ENCODE data around the gene FAM53A. TPM values are rescaled to one million over a fixed set of nuclear protein-coding genes. Genes with fewer than 3 reads are reported as not detected.

FAM53A gene
- total and polyA plus RNA-seq, 7 donors, result 0.71 to 1.9 (median 1.3) TPM

DNA sequence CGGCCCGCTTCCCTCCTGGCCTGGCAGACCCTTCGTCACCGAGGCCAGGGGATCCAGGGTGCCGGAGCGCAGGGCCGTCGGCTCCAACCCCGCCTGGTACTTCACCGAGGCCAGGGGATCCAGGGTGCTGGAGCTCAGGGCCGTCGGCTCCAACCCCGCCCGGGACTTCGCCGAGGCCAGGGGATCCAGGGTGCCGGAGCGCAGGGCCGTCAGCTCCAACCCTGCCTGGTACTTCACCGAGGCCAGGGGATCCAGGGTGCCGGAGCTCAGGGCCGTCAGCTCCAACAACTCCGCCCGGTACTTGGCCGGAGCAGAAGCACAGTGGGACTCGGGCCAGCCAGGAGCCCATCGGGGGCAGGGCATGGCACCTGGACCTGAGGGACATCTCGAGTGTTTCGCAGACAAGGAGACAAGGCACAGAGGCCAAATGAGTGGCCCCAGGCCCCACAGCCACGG, 85.1 kb downstream of the FAM53A start:
- H3K27ac ChIP-seq, result no peak overlapping the region
- H3K4me3 ChIP-seq, result no peak overlapping the region
- WGBS, 3 donors, result 81 to 83% (median 82%) methylated on average over 30 of the region's 30 CpGs
- H3K36me3 ChIP-seq (ENCODE audit: insufficient read depth in 1 of 2, low read depth in 1 of 2), result no peaks in the 10 kb centered on the region
- H3K27me3 ChIP-seq (ENCODE audit: insufficient read depth in 3 of 3, low read length in 2 of 3), result peaks cover 0 to 57% (median 23%) of the 10 kb centered on the region in 3 donors
- intact Hi-C loops (cut with DNase I), result no loop called here
- no peaks in the 10 kb centered on the region for H3K9me3 ChIP-seq
- ATAC-seq (no peak), DNase-seq (peak in 1 of 2 donors; percentile 38)
- no peaks in the 10 kb centered on the region for H3K4me1 ChIP-seq
- TF ChIP-seq, protein P1, sequence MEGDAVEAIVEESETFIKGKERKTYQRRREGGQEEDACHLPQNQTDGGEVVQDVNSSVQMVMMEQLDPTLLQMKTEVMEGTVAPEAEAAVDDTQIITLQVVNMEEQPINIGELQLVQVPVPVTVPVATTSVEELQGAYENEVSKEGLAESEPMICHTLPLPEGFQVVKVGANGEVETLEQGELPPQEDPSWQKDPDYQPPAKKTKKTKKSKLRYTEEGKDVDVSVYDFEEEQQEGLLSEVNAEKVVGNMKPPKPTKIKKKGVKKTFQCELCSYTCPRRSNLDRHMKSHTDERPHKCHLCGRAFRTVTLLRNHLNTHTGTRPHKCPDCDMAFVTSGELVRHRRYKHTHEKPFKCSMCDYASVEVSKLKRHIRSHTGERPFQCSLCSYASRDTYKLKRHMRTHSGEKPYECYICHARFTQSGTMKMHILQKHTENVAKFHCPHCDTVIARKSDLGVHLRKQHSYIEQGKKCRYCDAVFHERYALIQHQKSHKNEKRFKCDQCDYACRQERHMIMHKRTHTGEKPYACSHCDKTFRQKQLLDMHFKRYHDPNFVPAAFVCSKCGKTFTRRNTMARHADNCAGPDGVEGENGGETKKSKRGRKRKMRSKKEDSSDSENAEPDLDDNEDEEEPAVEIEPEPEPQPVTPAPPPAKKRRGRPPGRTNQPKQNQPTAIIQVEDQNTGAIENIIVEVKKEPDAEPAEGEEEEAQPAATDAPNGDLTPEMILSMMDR (IDR thresholded peaks at IDR 0.05), result no peak

DNA sequence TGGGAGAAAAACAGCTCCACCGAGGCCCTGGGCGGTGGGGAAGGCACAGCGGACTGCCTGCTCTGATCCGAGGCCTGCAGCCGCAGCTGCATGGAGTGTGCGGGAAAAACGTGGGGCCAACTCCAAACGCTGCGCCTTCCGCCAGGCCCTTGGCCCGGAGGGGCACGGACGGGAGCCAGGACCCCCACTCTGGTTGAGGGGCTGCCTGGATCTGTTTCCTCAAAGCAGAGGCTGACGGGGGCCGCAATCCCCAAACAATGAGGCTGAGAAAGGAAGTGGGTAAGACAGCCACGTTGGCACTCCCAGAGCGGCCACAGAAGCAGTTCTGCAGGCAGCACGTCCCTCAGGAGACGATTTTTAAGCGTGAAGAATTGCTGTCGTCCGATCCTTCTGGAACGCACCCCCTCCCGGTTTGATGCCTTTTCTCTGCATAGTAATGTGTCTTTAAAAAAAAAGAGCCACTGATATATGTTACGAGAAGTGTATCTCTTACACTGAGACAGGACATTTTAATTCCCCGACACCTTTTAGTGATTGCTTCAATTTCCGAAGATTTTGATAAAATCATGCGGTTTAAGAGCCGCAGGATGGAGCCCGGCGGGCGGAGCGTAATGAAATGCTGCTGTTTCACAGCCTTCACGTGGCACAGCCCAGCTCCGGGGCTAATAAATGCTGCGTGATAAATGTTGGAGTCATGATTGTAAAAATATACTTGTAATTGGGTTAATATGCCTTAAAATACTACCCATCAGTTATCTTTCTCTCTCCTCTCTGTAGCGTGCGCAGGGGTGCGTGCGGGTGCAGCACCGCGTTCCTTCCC, 85.7 kb downstream of the FAM53A start:
- intact Hi-C loops (cut with DNase I), result no loop called here
- H3K9me3 ChIP-seq, result no peaks in the 10 kb centered on the region
- no peak overlapping the region for H3K27ac ChIP-seq
- no peaks in the 10 kb centered on the region for H3K36me3 ChIP-seq (ENCODE audit: insufficient read depth in 1 of 2, low read depth in 1 of 2)
- no peaks in the 10 kb centered on the region for H3K4me1 ChIP-seq
- TF ChIP-seq, protein P1 (IDR thresholded peaks at IDR 0.05), result no peak
- WGBS, 3 donors, result 83 to 87% (median 87%) methylated on average over 42 of the region's 42 CpGs
- no peak for ATAC-seq
- peak in 1 of 2 donors; percentile 33 for DNase-seq
- no peak overlapping the region for H3K4me3 ChIP-seq
- H3K27me3 ChIP-seq (ENCODE audit: insufficient read depth in 3 of 3, low read length in 2 of 3), result peaks cover 0 to 57% (median 25%) of the 10 kb centered on the region in 3 donors

DNA sequence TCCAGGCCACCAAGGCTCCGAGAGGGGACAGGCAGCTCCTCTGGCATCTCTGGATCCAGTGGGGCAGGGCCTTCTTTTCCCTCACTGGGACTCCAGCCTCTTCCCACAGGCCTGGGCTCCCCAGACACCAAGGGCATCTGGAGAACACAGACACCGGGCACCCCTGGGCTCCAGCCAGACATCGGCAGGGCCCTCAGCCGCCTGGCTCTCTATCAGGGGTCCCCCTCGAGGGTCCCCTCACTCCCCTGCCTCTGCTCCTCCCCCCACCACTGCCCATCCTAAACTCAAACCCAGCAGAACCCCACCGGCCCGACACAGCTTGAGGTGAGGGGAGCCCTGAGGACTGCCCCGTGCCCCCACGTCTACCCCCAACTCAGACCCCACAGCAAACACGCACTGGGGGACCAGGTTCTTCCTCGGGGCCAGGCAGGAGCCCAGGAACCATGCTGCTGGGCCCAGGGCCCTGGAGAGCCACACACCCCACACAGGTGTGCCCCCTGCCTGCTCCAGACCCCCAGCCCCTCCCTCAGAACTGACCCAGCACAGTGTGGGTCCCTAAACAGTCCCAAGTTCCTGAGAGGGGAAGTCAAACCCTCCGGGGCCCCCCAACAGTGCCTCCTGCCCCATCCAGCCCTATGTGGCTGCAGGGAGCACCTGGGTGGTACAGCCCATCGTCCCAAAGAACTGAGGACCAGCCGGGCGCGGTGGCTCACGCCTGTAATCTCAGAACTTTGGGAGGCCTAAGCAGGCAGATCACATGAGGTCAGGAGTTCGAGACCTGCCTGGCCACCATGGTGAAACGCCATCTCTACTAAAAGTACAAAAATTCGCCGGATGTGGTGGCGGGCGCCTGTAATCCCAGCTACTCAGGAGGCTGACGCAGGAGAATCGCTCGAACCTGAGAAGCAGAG, 86.8 kb downstream of the FAM53A start:
- H3K4me1 ChIP-seq, result no peaks in the 10 kb centered on the region
- TF ChIP-seq, protein P1 (IDR thresholded peaks at IDR 0.05), result no peak
- ATAC-seq (no peak), DNase-seq (peak in 1 of 2 donors; percentile 36)
- no peaks in the 10 kb centered on the region for H3K36me3 ChIP-seq (ENCODE audit: insufficient read depth in 1 of 2, low read depth in 1 of 2)
- no peak overlapping the region for H3K4me3 ChIP-seq
- peaks cover 0 to 51% (median 23%) of the 10 kb centered on the region in 3 donors for H3K27me3 ChIP-seq (ENCODE audit: insufficient read depth in 3 of 3, low read length in 2 of 3)
- no peak overlapping the region for H3K27ac ChIP-seq
- intact Hi-C loops (cut with DNase I), result no loop called here
- H3K9me3 ChIP-seq, result no peaks in the 10 kb centered on the region
- 90 to 94% (median 91%) methylated on average over 23 to 26 of the region's 26 CpGs for WGBS, 3 donors

DNA sequence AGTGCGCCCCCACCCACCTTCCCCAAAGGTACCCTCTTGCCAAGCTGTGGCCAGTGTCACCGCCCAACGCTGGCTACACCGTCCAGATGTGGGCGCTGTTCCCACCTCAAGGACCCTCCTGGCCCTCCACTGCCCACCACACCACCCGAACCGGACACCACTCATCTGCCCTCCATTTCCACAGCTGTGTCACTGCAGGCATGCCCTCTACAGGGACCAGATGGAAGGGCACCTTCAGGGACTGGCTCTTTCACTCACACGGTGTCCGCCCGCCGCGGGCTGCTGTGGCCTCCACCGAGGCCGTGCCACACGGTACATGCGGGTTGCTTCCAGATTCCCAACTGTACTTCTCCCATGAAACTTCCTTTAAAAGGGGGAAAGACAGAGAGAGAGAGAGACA, 87.7 kb downstream of the FAM53A start:
- Histone ChIP-seq H3K27me3 (ENCODE audit: insufficient read depth in 3 of 3, low read length in 2 of 3) (peaks cover 0 to 48% (median 20%) of the 10 kb centered on the region in 3 donors), H3K4me1 (no peaks in the 10 kb centered on the region), H3K27ac (no peak overlapping the region), H3K4me3 (no peak overlapping the region), H3K36me3 (ENCODE audit: insufficient read depth in 1 of 2, low read depth in 1 of 2) (no peaks in the 10 kb centered on the region), H3K9me3 (peaks cover 4% of the 10 kb centered on the region)
- TF ChIP-seq, protein P1 (IDR thresholded peaks at IDR 0.05), result no peak
- DNase-seq, result peak in 1 of 2 donors; percentile 5
- WGBS, 3 donors, result 89 to 93% (median 89%) methylated on average over 16 of the region's 16 CpGs
- ATAC-seq, result no peak
- intact Hi-C loops (cut with DNase I), result no loop called here

Measured in psoas muscle (tissue), 8 donors.